Lower lobe of right lung (tissue), 2 donors: Measurements from ENCODE around the gene ASTL. TPM values are rescaled to one million over a fixed set of nuclear protein-coding genes. Genes with fewer than 3 reads are reported as not detected.

Experiments
- ATAC-seq, 2 donors: fragments of 200-7000 bp; cut with Tn5 transposase; one replicate each; pipeline ENCODE4 v1.9.1; 2020 to 2022; ENCODE audit warnings: mild to moderate bottlenecking in 2 of 2, moderate library complexity in 2 of 2
- DNase-seq: peaks from one replicate; pipeline ENCODE4 v3.0.0-alpha.2; 2020
- H3K27ac ChIP-seq: fragments of 200-600 bp; one replicate; pipeline ENCODE4 v1.8.0; 2022
- H3K27me3 ChIP-seq: fragments of 200-600 bp; one replicate; pipeline ENCODE4 v1.8.0; 2022; ENCODE audit warnings: low read depth
- H3K36me3 ChIP-seq: fragments of 200-600 bp; one replicate; pipeline ENCODE4 v1.8.0; 2022; ENCODE audit warnings: mild to moderate bottlenecking
- H3K4me1 ChIP-seq: fragments of 200-600 bp; one replicate; pipeline ENCODE4 v1.8.0; 2022
- H3K4me3 ChIP-seq: fragments of 200-600 bp; one replicate; pipeline ENCODE4 v1.8.0; 2022; ENCODE audit warnings: mild to moderate bottlenecking
- H3K9me3 ChIP-seq: fragments of 200-600 bp; one replicate; pipeline ENCODE4 v1.8.0; 2022
- CTCF ChIP-seq: fragments of 200-600 bp; IDR thresholded peaks from one replicate; pipeline ENCODE4 v1.8.0; 2022; ENCODE audit warnings: antibody characterized with exemption, mild to moderate bottlenecking
- intact Hi-C: fragments of 100-400 bp; cut with DNase I; formaldehyde crosslinking; loops from one replicate; pipeline ENCODE4 v1.11.0; 2022
- total RNA-seq: library from RNA; stranded (reverse); fragmentation: NEBNext Ultra II Directional; extraction: Animal tissue kit (Norgen Biotek cat#: 25700); gene quantifications from one replicate; pipeline ENCODE4 v1.2.1, GENCODE V29; 2021
- donor health status: DM: no; HTN: yes; CAD: no; lungs with severe emphysema.

The ASTL gene
- total RNA-seq, 1 donor from 2014 or later = not detected

GRCh38 chr2:96131813-96132745 is 6.2 kb downstream of the ASTL start:
- Histone ChIP-seq H3K36me3 (no peaks in the 10 kb centered on the region), H3K9me3 (no peaks in the 10 kb centered on the region), H3K27me3 (no peaks in the 10 kb centered on the region), H3K27ac (no peak overlapping the region), H3K4me1 (no peaks in the 10 kb centered on the region), H3K4me3 (no peak overlapping the region)
- DNase-seq (no peak), ATAC-seq (no peak)
- intact Hi-C loops = no loop called here
- TF ChIP-seq CTCF = no peak

- intact Hi-C loops = no loop called here
- H3K27me3 ChIP-seq = no peaks in the 10 kb centered on the region
- no peaks in the 10 kb centered on the region for H3K9me3 ChIP-seq
- TF ChIP-seq CTCF = no peak
- DNase-seq (no peak), ATAC-seq (no peak)
- H3K4me1 ChIP-seq = no peaks in the 10 kb centered on the region
- no peak overlapping the region for H3K27ac ChIP-seq
- H3K4me3 ChIP-seq = no peak overlapping the region
- no peaks in the 10 kb centered on the region for H3K36me3 ChIP-seq
These were observed 7.0 kb downstream of the ASTL start for GRCh38 chr2:96131152-96131812.

- no peak for DNase-seq
- no peaks in the 10 kb centered on the region for H3K36me3 ChIP-seq
- H3K4me3 ChIP-seq = no peak overlapping the region
These were observed 7.8 kb downstream of the ASTL start for GRCh38 chr2:96130483-96130882.

GRCh38 chr2:96129528-96130120 is 8.7 kb downstream of the ASTL start:
- Histone ChIP-seq H3K27me3 (no peaks in the 10 kb centered on the region), H3K9me3 (no peaks in the 10 kb centered on the region), H3K36me3 (no peaks in the 10 kb centered on the region), H3K4me1 (no peaks in the 10 kb centered on the region), H3K27ac (no peak overlapping the region), H3K4me3 (no peak overlapping the region)
- intact Hi-C loops = no loop called here
- no peak for ATAC-seq
- no peak for TF ChIP-seq CTCF
- no peak for DNase-seq

More at GRCh38 chr2:96130483-96130882, 7.8 kb downstream of the ASTL start:
- H3K27me3 ChIP-seq = no peaks in the 10 kb centered on the region
- ATAC-seq = no peak
- intact Hi-C loops = no loop called here
- no peaks in the 10 kb centered on the region for H3K9me3 ChIP-seq
- no peaks in the 10 kb centered on the region for H3K4me1 ChIP-seq
- TF ChIP-seq CTCF = no peak
- H3K27ac ChIP-seq = no peak overlapping the region

- intact Hi-C loops = no loop called here
- no peak for TF ChIP-seq CTCF
These were observed 9.8 kb downstream of the ASTL start for GRCh38 chr2:96128456-96128855.

More at GRCh38 chr2:96128456-96128855, 9.8 kb downstream of the ASTL start:
- Histone ChIP-seq H3K4me3 (no peak overlapping the region), H3K27me3 (no peaks in the 10 kb centered on the region), H3K9me3 (no peaks in the 10 kb centered on the region), H3K27ac (no peak overlapping the region), H3K36me3 (no peaks in the 10 kb centered on the region), H3K4me1 (no peaks in the 10 kb centered on the region)
- DNase-seq = no peak
- no peak for ATAC-seq
